K562 (cell line): ENCODE measurements around the gene TMEM167A.

Experiments used
- DNMT1 ChIP-seq: fragments of 450-650 bp; IDR thresholded peaks from 2 replicates; pipeline ENCODE4 v1.6.1; 2016; ENCODE audit warnings: antibody characterized with exemption, mild to moderate bottlenecking
- FUS ChIP-seq: fragments of 200-400 bp; formaldehyde crosslinking; optimal IDR thresholded peaks from 2 replicates; pipeline ENCODE3; 2017; ENCODE audit warnings: low read depth, low read length
- GATAD2B ChIP-seq: fragments of 450-650 bp; IDR thresholded peaks from 2 replicates; pipeline ENCODE4 v1.6.1; 2017; ENCODE audit warnings: mild to moderate bottlenecking, borderline replicate concordance
- MAFK ChIP-seq: IDR thresholded peaks from 2 replicates; pipeline ENCODE4 v1.6.1; 2011; ENCODE audit warnings: low read length, improper control_type of control experiment
- NFE2 ChIP-seq: IDR thresholded peaks from 2 replicates; pipeline ENCODE4 v1.6.1; 2014; ENCODE audit warnings: antibody characterized with exemption, low read depth
- NRF1 ChIP-seq, 2 experiments: fragments of 450-650 bp; IDR thresholded peaks in 1 of 2; conservative IDR thresholded peaks in 1 of 2; 2 replicates each; pipeline ENCODE4 v1.6.1; 2014; ENCODE audit warnings: mild to moderate bottlenecking in 2 of 2
- PTTG1 ChIP-seq: fragments of 450-650 bp; IDR thresholded peaks from 2 replicates; pipeline ENCODE4 v1.6.1; 2016; ENCODE audit warnings: low read depth, mild to moderate bottlenecking, missing genetic modification characterization, missing compliant biosample characterization
- SMARCA4 ChIP-seq: fragments of 450-650 bp; IDR thresholded peaks from 2 replicates; pipeline ENCODE4 v1.6.1; 2016
- SMC3 ChIP-seq: conservative IDR thresholded peaks from 2 replicates; pipeline ENCODE4 v1.6.1; 2011; ENCODE audit warnings: low read depth, low read length, improper control_type of control experiment; ENCODE audit not compliant: insufficient read depth
- ZNF274 ChIP-seq: IDR thresholded peaks from 2 replicates; pipeline ENCODE4 v1.6.1; 2011; ENCODE audit warnings: low read depth, mild to moderate bottlenecking, low read length, moderate library complexity, borderline replicate concordance
- TF ChIP-seq, protein P1 (sequence below), 3 experiments: IDR thresholded peaks in 2 of 3; conservative IDR thresholded peaks in 1 of 3; 2 replicates each; pipeline ENCODE4 v1.5.1; 2011 to 2012; ENCODE audit warnings: low read length in 3 of 3, mild to moderate bottlenecking in 3 of 3, control low read depth in 2 of 3, improper control_type of control experiment in 1 of 3, inconsistent platforms in 1 of 3, low read depth in 1 of 3, mixed read lengths in 1 of 3, moderate library complexity in 1 of 3; ENCODE audit not compliant: insufficient read depth in 2 of 3
- TF ChIP-seq, protein P2 (sequence below): fragments of 200-600 bp; sonication (generic); IDR thresholded peaks from one replicate; pipeline ENCODE4 v1.6.1; 2012; ENCODE audit warnings: mild to moderate bottlenecking, low read depth, low read length, inconsistent platforms
- TF ChIP-seq, protein P3 (sequence below): sonication (generic); formaldehyde crosslinking; IDR thresholded peaks from 2 replicates; pipeline ENCODE4 v1.8.1; 2023; ENCODE audit warnings: mild to moderate bottlenecking, missing genetic modification reagents
- TF ChIP-seq, protein P4 (sequence below), 2 experiments: fragments of 450-650 bp in 1 of 2; sonication (generic) in 1 of 2; formaldehyde crosslinking; conservative IDR thresholded peaks; 2 replicates each; pipeline versions ENCODE4 v1.4.0 to v1.8.1; 2020 to 2022; ENCODE audit warnings: mild to moderate bottlenecking in 1 of 2, missing genetic modification reagents in 1 of 2

DNA sequence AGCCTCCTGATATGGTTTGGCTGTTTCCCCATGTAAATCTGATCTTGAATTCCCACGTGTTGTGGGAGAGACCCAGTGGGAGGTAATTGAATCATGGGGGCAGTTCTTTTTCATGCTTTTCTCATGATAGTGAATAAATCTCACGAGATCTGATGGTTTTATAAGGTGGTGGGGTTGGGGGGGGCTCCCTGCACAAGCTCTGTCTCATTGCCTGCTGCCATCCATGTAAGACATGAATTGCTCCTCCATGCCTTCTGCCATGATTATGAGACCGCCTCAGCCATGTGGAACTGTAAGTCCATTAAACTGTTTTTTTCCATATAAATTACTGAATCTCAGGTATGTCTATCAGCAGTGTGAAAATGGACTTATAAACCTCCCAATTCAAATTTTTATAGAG is 13.0 kb upstream of the TMEM167A start:
- no peak for TF ChIP-seq NRF1 (conservative IDR thresholded peaks at IDR 0.05 in 1 of 2, IDR thresholded peaks at IDR 0.05 in 1 of 2)
- TF ChIP-seq, protein P1, sequence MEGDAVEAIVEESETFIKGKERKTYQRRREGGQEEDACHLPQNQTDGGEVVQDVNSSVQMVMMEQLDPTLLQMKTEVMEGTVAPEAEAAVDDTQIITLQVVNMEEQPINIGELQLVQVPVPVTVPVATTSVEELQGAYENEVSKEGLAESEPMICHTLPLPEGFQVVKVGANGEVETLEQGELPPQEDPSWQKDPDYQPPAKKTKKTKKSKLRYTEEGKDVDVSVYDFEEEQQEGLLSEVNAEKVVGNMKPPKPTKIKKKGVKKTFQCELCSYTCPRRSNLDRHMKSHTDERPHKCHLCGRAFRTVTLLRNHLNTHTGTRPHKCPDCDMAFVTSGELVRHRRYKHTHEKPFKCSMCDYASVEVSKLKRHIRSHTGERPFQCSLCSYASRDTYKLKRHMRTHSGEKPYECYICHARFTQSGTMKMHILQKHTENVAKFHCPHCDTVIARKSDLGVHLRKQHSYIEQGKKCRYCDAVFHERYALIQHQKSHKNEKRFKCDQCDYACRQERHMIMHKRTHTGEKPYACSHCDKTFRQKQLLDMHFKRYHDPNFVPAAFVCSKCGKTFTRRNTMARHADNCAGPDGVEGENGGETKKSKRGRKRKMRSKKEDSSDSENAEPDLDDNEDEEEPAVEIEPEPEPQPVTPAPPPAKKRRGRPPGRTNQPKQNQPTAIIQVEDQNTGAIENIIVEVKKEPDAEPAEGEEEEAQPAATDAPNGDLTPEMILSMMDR (IDR thresholded peaks at IDR 0.05 in 2 of 3, conservative IDR thresholded peaks at IDR 0.05 in 1 of 3; ENCODE audit: insufficient read depth in 2 of 3, low read depth in 1 of 3, low read length in 3 of 3), result no peak
- TF ChIP-seq SMC3, result no peak
- TF ChIP-seq, protein P2, sequence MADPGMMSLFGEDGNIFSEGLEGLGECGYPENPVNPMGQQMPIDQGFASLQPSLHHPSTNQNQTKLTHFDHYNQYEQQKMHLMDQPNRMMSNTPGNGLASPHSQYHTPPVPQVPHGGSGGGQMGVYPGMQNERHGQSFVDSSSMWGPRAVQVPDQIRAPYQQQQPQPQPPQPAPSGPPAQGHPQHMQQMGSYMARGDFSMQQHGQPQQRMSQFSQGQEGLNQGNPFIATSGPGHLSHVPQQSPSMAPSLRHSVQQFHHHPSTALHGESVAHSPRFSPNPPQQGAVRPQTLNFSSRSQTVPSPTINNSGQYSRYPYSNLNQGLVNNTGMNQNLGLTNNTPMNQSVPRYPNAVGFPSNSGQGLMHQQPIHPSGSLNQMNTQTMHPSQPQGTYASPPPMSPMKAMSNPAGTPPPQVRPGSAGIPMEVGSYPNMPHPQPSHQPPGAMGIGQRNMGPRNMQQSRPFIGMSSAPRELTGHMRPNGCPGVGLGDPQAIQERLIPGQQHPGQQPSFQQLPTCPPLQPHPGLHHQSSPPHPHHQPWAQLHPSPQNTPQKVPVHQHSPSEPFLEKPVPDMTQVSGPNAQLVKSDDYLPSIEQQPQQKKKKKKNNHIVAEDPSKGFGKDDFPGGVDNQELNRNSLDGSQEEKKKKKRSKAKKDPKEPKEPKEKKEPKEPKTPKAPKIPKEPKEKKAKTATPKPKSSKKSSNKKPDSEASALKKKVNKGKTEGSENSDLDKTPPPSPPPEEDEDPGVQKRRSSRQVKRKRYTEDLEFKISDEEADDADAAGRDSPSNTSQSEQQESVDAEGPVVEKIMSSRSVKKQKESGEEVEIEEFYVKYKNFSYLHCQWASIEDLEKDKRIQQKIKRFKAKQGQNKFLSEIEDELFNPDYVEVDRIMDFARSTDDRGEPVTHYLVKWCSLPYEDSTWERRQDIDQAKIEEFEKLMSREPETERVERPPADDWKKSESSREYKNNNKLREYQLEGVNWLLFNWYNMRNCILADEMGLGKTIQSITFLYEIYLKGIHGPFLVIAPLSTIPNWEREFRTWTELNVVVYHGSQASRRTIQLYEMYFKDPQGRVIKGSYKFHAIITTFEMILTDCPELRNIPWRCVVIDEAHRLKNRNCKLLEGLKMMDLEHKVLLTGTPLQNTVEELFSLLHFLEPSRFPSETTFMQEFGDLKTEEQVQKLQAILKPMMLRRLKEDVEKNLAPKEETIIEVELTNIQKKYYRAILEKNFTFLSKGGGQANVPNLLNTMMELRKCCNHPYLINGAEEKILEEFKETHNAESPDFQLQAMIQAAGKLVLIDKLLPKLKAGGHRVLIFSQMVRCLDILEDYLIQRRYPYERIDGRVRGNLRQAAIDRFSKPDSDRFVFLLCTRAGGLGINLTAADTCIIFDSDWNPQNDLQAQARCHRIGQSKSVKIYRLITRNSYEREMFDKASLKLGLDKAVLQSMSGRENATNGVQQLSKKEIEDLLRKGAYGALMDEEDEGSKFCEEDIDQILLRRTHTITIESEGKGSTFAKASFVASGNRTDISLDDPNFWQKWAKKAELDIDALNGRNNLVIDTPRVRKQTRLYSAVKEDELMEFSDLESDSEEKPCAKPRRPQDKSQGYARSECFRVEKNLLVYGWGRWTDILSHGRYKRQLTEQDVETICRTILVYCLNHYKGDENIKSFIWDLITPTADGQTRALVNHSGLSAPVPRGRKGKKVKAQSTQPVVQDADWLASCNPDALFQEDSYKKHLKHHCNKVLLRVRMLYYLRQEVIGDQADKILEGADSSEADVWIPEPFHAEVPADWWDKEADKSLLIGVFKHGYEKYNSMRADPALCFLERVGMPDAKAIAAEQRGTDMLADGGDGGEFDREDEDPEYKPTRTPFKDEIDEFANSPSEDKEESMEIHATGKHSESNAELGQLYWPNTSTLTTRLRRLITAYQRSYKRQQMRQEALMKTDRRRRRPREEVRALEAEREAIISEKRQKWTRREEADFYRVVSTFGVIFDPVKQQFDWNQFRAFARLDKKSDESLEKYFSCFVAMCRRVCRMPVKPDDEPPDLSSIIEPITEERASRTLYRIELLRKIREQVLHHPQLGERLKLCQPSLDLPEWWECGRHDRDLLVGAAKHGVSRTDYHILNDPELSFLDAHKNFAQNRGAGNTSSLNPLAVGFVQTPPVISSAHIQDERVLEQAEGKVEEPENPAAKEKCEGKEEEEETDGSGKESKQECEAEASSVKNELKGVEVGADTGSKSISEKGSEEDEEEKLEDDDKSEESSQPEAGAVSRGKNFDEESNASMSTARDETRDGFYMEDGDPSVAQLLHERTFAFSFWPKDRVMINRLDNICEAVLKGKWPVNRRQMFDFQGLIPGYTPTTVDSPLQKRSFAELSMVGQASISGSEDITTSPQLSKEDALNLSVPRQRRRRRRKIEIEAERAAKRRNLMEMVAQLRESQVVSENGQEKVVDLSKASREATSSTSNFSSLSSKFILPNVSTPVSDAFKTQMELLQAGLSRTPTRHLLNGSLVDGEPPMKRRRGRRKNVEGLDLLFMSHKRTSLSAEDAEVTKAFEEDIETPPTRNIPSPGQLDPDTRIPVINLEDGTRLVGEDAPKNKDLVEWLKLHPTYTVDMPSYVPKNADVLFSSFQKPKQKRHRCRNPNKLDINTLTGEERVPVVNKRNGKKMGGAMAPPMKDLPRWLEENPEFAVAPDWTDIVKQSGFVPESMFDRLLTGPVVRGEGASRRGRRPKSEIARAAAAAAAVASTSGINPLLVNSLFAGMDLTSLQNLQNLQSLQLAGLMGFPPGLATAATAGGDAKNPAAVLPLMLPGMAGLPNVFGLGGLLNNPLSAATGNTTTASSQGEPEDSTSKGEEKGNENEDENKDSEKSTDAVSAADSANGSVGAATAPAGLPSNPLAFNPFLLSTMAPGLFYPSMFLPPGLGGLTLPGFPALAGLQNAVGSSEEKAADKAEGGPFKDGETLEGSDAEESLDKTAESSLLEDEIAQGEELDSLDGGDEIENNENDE, result no peak
- TF ChIP-seq, protein P3, sequence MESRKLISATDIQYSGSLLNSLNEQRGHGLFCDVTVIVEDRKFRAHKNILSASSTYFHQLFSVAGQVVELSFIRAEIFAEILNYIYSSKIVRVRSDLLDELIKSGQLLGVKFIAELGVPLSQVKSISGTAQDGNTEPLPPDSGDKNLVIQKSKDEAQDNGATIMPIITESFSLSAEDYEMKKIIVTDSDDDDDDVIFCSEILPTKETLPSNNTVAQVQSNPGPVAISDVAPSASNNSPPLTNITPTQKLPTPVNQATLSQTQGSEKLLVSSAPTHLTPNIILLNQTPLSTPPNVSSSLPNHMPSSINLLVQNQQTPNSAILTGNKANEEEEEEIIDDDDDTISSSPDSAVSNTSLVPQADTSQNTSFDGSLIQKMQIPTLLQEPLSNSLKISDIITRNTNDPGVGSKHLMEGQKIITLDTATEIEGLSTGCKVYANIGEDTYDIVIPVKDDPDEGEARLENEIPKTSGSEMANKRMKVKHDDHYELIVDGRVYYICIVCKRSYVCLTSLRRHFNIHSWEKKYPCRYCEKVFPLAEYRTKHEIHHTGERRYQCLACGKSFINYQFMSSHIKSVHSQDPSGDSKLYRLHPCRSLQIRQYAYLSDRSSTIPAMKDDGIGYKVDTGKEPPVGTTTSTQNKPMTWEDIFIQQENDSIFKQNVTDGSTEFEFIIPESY (CRISPR knock-in tag), result no peak
- TF ChIP-seq, protein P4, sequence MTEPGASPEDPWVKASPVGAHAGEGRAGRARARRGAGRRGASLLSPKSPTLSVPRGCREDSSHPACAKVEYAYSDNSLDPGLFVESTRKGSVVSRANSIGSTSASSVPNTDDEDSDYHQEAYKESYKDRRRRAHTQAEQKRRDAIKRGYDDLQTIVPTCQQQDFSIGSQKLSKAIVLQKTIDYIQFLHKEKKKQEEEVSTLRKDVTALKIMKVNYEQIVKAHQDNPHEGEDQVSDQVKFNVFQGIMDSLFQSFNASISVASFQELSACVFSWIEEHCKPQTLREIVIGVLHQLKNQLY (CRISPR knock-in tag; conservative IDR thresholded peaks at IDR 0.05), result no peak
- no peak for TF ChIP-seq SMARCA4
- no peak for TF ChIP-seq GATAD2B
- TF ChIP-seq DNMT1, result no peak
- TF ChIP-seq PTTG1 (tag), result no peak
- TF ChIP-seq ZNF274, result no peak
- TF ChIP-seq MAFK, result no peak
- TF ChIP-seq FUS, result no peak
- no peak for TF ChIP-seq NFE2
